IMR-90 (cell line): Measurements from ENCODE around the gene CCR5AS.

Experiments used
- ATAC-seq: fragments of 200-7000 bp; cut with Tn5 transposase; 2 replicates; pipeline ENCODE4 v1.9.1; 2020; ENCODE audit warnings: low read depth, mild to moderate bottlenecking, moderate library complexity
- BruUV-seq: library from RNA; stranded (reverse); fragments of 400-500 nt; replicated peaks from 2 replicates; lab custom pipeline; 2021; lab: Mats Ljungman, UMichigan
- CTCF ChIA-PET: fragments of 300-600 bp; formaldehyde crosslinking; extraction: SDS; loops from one replicate; lab custom pipeline; 2021; ENCODE audit warnings: antibody characterized with exemption; lab: Yijun Ruan, JAX
- POLR2A ChIA-PET: fragments of 300-600 bp; sonication (Branson Sonifier 250); formaldehyde crosslinking; loops from one replicate; lab custom pipeline; 2022; ENCODE audit warnings: antibody characterized with exemption; ENCODE audit not compliant: unreplicated experiment; lab: Charles Lee
- DNase-seq: peaks from one replicate; pipeline ENCODE4 v3.0.0; 2013
- H2AFZ ChIP-seq: replicated peaks from 2 replicates; pipeline ENCODE3; 2013; ENCODE audit warnings: low read length, mild to moderate bottlenecking; ENCODE audit not compliant: poor library complexity
- H2AK5ac ChIP-seq: 2 replicates; pipeline ENCODE4 v1.6.1; 2013; ENCODE audit warnings: low read depth, low read length, inconsistent platforms
- H2AK9ac ChIP-seq: replicated peaks from 2 replicates; pipeline ENCODE3; 2013; ENCODE audit warnings: mild to moderate bottlenecking, low read depth, low read length, moderate library complexity; ENCODE audit not compliant: poor library complexity
- H2BK120ac ChIP-seq: 2 replicates; pipeline ENCODE4 v1.6.1; 2013; ENCODE audit warnings: low read depth, low read length, inconsistent platforms
- H2BK15ac ChIP-seq: 3 replicates; pipeline ENCODE4 v1.6.1; 2013; ENCODE audit warnings: low read depth, low read length, inconsistent platforms
- H2BK20ac ChIP-seq: 2 replicates; pipeline ENCODE4 v1.6.1; 2013; ENCODE audit warnings: low read depth, mild to moderate bottlenecking, inconsistent platforms, low read length, moderate library complexity
- H2BK5ac ChIP-seq: 2 replicates; pipeline ENCODE4 v1.6.1; 2013; ENCODE audit warnings: mild to moderate bottlenecking, low read depth, low read length, inconsistent platforms; ENCODE audit not compliant: poor library complexity, severe bottlenecking
- H3K14ac ChIP-seq: replicated peaks from 2 replicates; pipeline ENCODE4 v1.6.1; 2013; ENCODE audit warnings: low read depth, low read length, inconsistent platforms
- H3K18ac ChIP-seq: 2 replicates; pipeline ENCODE4 v1.6.1; 2013; ENCODE audit warnings: low read depth, low read length, control low read depth
- H3K23ac ChIP-seq: 2 replicates; pipeline ENCODE4 v1.6.1; 2013; ENCODE audit warnings: low read depth, low read length, inconsistent platforms
- H3K27ac ChIP-seq: 2 replicates; pipeline ENCODE4 v1.5.1; 2013; ENCODE audit warnings: mild to moderate bottlenecking, control low read depth, low read length; ENCODE audit not compliant: insufficient read depth
- H3K27me3 ChIP-seq: 2 replicates; pipeline ENCODE4 v1.6.1; 2013; ENCODE audit warnings: low read length; ENCODE audit not compliant: control insufficient read depth, insufficient read depth
- H3K36me3 ChIP-seq: 2 replicates; pipeline ENCODE4 v1.6.1; 2013; ENCODE audit warnings: low read length, mixed read lengths; ENCODE audit not compliant: control insufficient read depth, insufficient read depth
- H3K4ac ChIP-seq: 2 replicates; pipeline ENCODE4 v1.6.1; 2013; ENCODE audit warnings: low read depth, low read length, inconsistent platforms
- H3K4me1 ChIP-seq: 2 replicates; pipeline ENCODE4 v1.6.1; 2013; ENCODE audit warnings: low read length, mixed read lengths; ENCODE audit not compliant: control insufficient read depth, insufficient read depth
- H3K4me2 ChIP-seq: 2 replicates; pipeline ENCODE4 v1.6.1; 2013; ENCODE audit warnings: low read depth, mild to moderate bottlenecking, control low read depth, low read length, moderate library complexity
- H3K4me3 ChIP-seq: 2 replicates; pipeline ENCODE4 v1.5.1; 2013; ENCODE audit warnings: low read depth, mild to moderate bottlenecking, control low read depth, low read length, moderate library complexity; ENCODE audit not compliant: insufficient read depth
- H3K56ac ChIP-seq: 2 replicates; pipeline ENCODE4 v1.6.1; 2013; ENCODE audit warnings: low read length, inconsistent platforms; ENCODE audit not compliant: insufficient read depth; ENCODE audit errors: extremely low read depth
- H3K79me1 ChIP-seq, 2 experiments: 2 replicates each; pipeline ENCODE4 v1.6.1; 2013; ENCODE audit warnings: low read length in 2 of 2, inconsistent platforms in 1 of 2, low read depth in 1 of 2
- H3K9ac ChIP-seq: 2 replicates; pipeline ENCODE4 v1.6.1; 2013; ENCODE audit warnings: low read depth, low read length, control low read depth
- H3K9me1 ChIP-seq: 2 replicates; pipeline ENCODE4 v1.6.1; 2013; ENCODE audit warnings: low read length, inconsistent platforms; ENCODE audit not compliant: insufficient read depth
- H3K9me3 ChIP-seq: 2 replicates; pipeline ENCODE4 v1.6.1; 2013; ENCODE audit warnings: low read length; ENCODE audit not compliant: control insufficient read depth, insufficient read depth
- H4K20me1 ChIP-seq: 2 replicates; pipeline ENCODE4 v1.6.1; 2013; ENCODE audit warnings: low read length, inconsistent platforms; ENCODE audit not compliant: insufficient read depth
- H4K5ac ChIP-seq: 2 replicates; pipeline ENCODE4 v1.6.1; 2013; ENCODE audit warnings: mild to moderate bottlenecking, low read depth, low read length, control low read depth
- H4K8ac ChIP-seq, 2 experiments: 2 replicates each; pipeline ENCODE4 v1.6.1; 2013; ENCODE audit warnings: low read depth in 2 of 2, low read length in 2 of 2, control low read depth in 1 of 2, inconsistent platforms in 1 of 2
- H4K91ac ChIP-seq: 2 replicates; pipeline ENCODE4 v1.6.1; 2013; ENCODE audit warnings: low read depth, low read length, inconsistent platforms; ENCODE audit not compliant: insufficient read depth
- CEBPB ChIP-seq: IDR thresholded peaks from 2 replicates; pipeline ENCODE4 v1.6.1; 2012; ENCODE audit warnings: low read depth, low read length, improper control_type of control experiment
- MAFK ChIP-seq: IDR thresholded peaks from 2 replicates; pipeline ENCODE4 v1.6.1; 2012; ENCODE audit warnings: low read depth, low read length, improper control_type of control experiment
- MAZ ChIP-seq: IDR thresholded peaks from 2 replicates; pipeline ENCODE4 v1.6.1; 2012; ENCODE audit warnings: low read depth, mild to moderate bottlenecking, low read length, improper control_type of control experiment, moderate library complexity, borderline replicate concordance
- POLR2A ChIP-seq: IDR thresholded peaks from 2 replicates; pipeline ENCODE4 v1.6.1; 2012; ENCODE audit warnings: mild to moderate bottlenecking, low read depth, low read length
- RAD21 ChIP-seq: IDR thresholded peaks from 2 replicates; pipeline ENCODE4 v1.6.1; 2012; ENCODE audit warnings: low read length, improper control_type of control experiment
- RFX5 ChIP-seq: IDR thresholded peaks from 2 replicates; pipeline ENCODE4 v1.8.0; 2012; ENCODE audit warnings: low read depth, mild to moderate bottlenecking, low read length, moderate library complexity
- USF2 ChIP-seq: fragments of 150-350 bp; IDR thresholded peaks from 2 replicates; pipeline ENCODE4 v1.6.1; 2017; ENCODE audit warnings: mild to moderate bottlenecking, antibody characterized with exemption, low read length, low read depth
- WGBS, 2 experiments: methylation state at CpG; one replicate each; pipeline versions ENCODE4 v1.1.5 to v1.1.7; 2013; ENCODE audit warnings: missing lambda C conversion rate in 2 of 2; ENCODE audit not compliant: insufficient read length in 1 of 2; ENCODE audit errors: extremely low coverage in 2 of 2; 5-methylcytosine and 5-hydroxymethylcytosine counted together
- dilution Hi-C: fragments of 300-500 bp; cut with HindIII; formaldehyde crosslinking; loops from one replicate; pipeline ENCODE4 v1.14.3; 2018; ENCODE audit warnings: low sequenced_read_pairs; ENCODE audit not compliant: unreplicated experiment
- in situ Hi-C: fragments of 300-500 bp; cut with MboI; formaldehyde crosslinking; loops from 3 replicates; pipeline ENCODE4 v1.14.3; 2019; ENCODE audit warnings: low sequenced_read_pairs, inconsistent platforms, mixed read lengths
- intact Hi-C: fragments of 100-400 bp; cut with micrococcal nuclease; formaldehyde crosslinking; loops from 2 replicates; pipeline ENCODE4 v1.10.0; 2022
- TF ChIP-seq, protein P1 (sequence below): fragments of 150-350 bp; IDR thresholded peaks from 2 replicates; pipeline ENCODE4 v1.6.1; 2016; ENCODE audit warnings: low read depth, mild to moderate bottlenecking, low read length, moderate library complexity, borderline replicate concordance

CCR5AS gene

DNA sequence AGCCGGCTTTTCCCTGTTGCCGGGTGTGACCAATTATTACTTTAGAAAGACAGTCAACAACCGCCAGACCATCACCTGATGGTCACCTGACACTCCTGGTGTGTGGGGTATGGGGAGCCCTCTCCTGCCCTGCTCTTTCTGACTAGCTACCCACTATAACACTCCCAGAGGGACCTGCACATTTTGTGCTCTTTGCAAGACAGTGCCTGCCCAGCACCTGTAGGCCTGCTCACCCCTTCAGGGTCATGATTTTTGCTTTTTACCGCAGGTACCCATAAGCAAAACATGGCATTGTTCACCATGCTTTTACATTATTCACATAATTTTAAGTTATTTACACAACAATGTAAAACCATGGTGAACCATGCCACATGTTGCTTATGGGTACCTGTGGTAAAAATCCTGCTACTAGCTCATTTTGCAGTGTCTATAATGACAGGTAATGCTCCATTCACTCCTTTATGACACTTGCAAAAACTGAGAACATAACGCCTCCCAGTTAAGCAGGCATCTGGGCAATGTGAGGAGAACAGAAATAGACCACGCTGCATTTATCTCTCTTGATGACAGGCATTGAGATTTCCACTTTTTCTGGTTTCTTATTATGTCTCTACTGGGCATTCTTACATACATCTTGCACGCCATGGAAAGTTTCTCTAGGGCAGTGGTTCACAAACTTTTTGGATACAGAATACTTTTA is 10.1 kb upstream of the CCR5AS start:
- H4K91ac ChIP-seq: no peak overlapping the region
- DNase-seq (no peak), ATAC-seq (no peak)
- H3K36me3 ChIP-seq: no peaks in the 10 kb centered on the region
- no peak overlapping the region for H3K27ac ChIP-seq
- H3K4me2 ChIP-seq: no peak overlapping the region
- no peaks in the 10 kb centered on the region for H3K9me1 ChIP-seq
- H4K8ac ChIP-seq: no peak overlapping the region
- no peak overlapping the region for H2BK15ac ChIP-seq
- peaks cover 2% of the 10 kb centered on the region for H3K4me1 ChIP-seq
- no peak overlapping the region for H4K5ac ChIP-seq
- no peak overlapping the region for H2AK9ac ChIP-seq
- H2AFZ ChIP-seq: no peak overlapping the region
- H3K27me3 ChIP-seq: peaks cover 6% of the 10 kb centered on the region
- H3K4ac ChIP-seq: no peak overlapping the region
- H2AK5ac ChIP-seq: no peak overlapping the region
- no peak overlapping the region for H2BK20ac ChIP-seq
- H3K4me3 ChIP-seq: no peak overlapping the region
- ChIA-PET CTCF (interaction anchor here (0.8 kb wide), 1 partner anchor 11 kb away, joined by 3 read pairs; no protein-coding TSS in a partner anchor), POLR2A (no interaction called here)
- H3K23ac ChIP-seq: no peak overlapping the region
- 67% methylated on average over 3 of the region's 7 CpGs; no CpG with 5 or more reads in 1 of the 2 experiments for WGBS, 2 experiments
- in situ Hi-C loops (no loop called here), dilution Hi-C loops (no loop called here), intact Hi-C loops (no loop called here)
- H2BK120ac ChIP-seq: no peak overlapping the region
- no peaks in the 10 kb centered on the region for H3K79me1 ChIP-seq
- no peak overlapping the region for H3K9ac ChIP-seq
- BruUV-seq: no TSS peak
- H4K20me1 ChIP-seq: no peaks in the 10 kb centered on the region
- no peak overlapping the region for H3K14ac ChIP-seq
- H2BK5ac ChIP-seq: no peak overlapping the region
- no peak overlapping the region for H3K18ac ChIP-seq
- TF ChIP-seq USF2 (no peak), CEBPB (no peak), MAZ (no peak), MAFK (no peak), POLR2A (no peak), RFX5 (no peak), RAD21 (no peak)
- TF ChIP-seq, protein P1, sequence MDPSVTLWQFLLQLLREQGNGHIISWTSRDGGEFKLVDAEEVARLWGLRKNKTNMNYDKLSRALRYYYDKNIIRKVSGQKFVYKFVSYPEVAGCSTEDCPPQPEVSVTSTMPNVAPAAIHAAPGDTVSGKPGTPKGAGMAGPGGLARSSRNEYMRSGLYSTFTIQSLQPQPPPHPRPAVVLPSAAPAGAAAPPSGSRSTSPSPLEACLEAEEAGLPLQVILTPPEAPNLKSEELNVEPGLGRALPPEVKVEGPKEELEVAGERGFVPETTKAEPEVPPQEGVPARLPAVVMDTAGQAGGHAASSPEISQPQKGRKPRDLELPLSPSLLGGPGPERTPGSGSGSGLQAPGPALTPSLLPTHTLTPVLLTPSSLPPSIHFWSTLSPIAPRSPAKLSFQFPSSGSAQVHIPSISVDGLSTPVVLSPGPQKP: no peak
- no peak overlapping the region for H3K56ac ChIP-seq
- H3K9me3 ChIP-seq: no peaks in the 10 kb centered on the region
